ENCODE data around the gene ITPK1.

The ITPK1 gene

GRCh38 chr14:93084402-93084801, 31.3 kb downstream of the ITPK1 start:
- no peak overlapping the region for H3K4me2 ChIP-seq (ENCODE audit: insufficient read depth, low read length)
- H3K79me2 ChIP-seq (ENCODE audit: insufficient read depth, low read length): peaks cover 57% of the 10 kb centered on the region
- H4K20me1 ChIP-seq (ENCODE audit: insufficient read depth, low read length): peaks cover 84% of the 10 kb centered on the region
- ATAC-seq (ENCODE audit: insufficient read depth, low read depth) (no peak), DNase-seq (no peak)
- TF ChIP-seq CTCF (IDR thresholded peaks at IDR 0.05; ENCODE audit: borderline replicate concordance, extremely low read depth, low read length, poor library complexity, severe bottlenecking): no peak
- TF ChIP-seq EZH2 (IDR thresholded peaks at IDR 0.05; ENCODE audit: borderline replicate concordance, low read depth, low read length, severe bottlenecking): no peak
- H3K9ac ChIP-seq (ENCODE audit: low read depth, low read length): no peak overlapping the region
- no peaks in the 10 kb centered on the region for H3K36me3 ChIP-seq (ENCODE audit: insufficient read depth, low read length)
- no peak overlapping the region for H3K4me3 ChIP-seq (ENCODE audit: low read depth in 1 of 2, low read length in 2 of 2)
- peaks cover 2% of the 10 kb centered on the region; the same call in 1 of the 2 replicates for H3K4me1 ChIP-seq (ENCODE audit: insufficient read depth, low read length)
- H3K27me3 ChIP-seq (ENCODE audit: insufficient read depth, low read length, poor library complexity): no peaks in the 10 kb centered on the region
- no peak overlapping the region for H2AFZ ChIP-seq (ENCODE audit: low read depth, low read length)
- H3K9me3 ChIP-seq (ENCODE audit: insufficient read depth, low read length, severe bottlenecking): no peaks in the 10 kb centered on the region
- no peak overlapping the region for H3K27ac ChIP-seq (ENCODE audit: low read length)

DNA sequence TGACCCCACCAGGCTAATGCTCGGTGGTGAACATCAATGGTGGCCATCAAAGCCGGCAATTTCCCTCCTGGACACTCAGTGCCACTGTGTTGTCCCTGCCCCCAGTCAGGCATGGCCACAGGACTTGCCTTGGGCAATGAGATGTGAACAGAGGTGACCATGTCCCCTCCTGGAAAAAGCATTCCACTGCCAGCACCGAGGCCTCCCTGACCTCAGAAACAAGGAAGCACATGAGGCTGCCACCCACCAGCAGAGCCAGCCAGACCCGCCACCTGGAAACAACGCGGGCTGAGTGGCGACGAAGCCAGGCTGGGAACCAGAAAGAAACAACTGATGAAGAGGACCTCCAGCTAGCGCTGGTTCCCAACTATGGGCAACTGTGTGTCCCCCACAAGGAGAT, 31.8 kb downstream of the ITPK1 start:
- no peak overlapping the region for H3K4me2 ChIP-seq (ENCODE audit: insufficient read depth, low read length)
- no peak overlapping the region for H2AFZ ChIP-seq (ENCODE audit: low read depth, low read length)
- H3K27ac ChIP-seq (ENCODE audit: low read length): no peak overlapping the region
- TF ChIP-seq CTCF (IDR thresholded peaks at IDR 0.05; ENCODE audit: borderline replicate concordance, extremely low read depth, low read length, poor library complexity, severe bottlenecking): no peak
- no peak for TF ChIP-seq EZH2 (IDR thresholded peaks at IDR 0.05; ENCODE audit: borderline replicate concordance, low read depth, low read length, severe bottlenecking)
- no peaks in the 10 kb centered on the region for H3K36me3 ChIP-seq (ENCODE audit: insufficient read depth, low read length)
- peaks cover 59% of the 10 kb centered on the region for H3K79me2 ChIP-seq (ENCODE audit: insufficient read depth, low read length)
- ATAC-seq (ENCODE audit: insufficient read depth, low read depth): no peak
- no peaks in the 10 kb centered on the region for H3K9me3 ChIP-seq (ENCODE audit: insufficient read depth, low read length, severe bottlenecking)
- H3K4me3 ChIP-seq (ENCODE audit: low read depth in 1 of 2, low read length in 2 of 2): no peak overlapping the region
- peaks cover 2% of the 10 kb centered on the region; the same call in 1 of the 2 replicates for H3K4me1 ChIP-seq (ENCODE audit: insufficient read depth, low read length)
- H3K9ac ChIP-seq (ENCODE audit: low read depth, low read length): no peak overlapping the region
- H4K20me1 ChIP-seq (ENCODE audit: insufficient read depth, low read length): peaks cover 84% of the 10 kb centered on the region
- no peak for DNase-seq
- no peaks in the 10 kb centered on the region for H3K27me3 ChIP-seq (ENCODE audit: insufficient read depth, low read length, poor library complexity)

DNA sequence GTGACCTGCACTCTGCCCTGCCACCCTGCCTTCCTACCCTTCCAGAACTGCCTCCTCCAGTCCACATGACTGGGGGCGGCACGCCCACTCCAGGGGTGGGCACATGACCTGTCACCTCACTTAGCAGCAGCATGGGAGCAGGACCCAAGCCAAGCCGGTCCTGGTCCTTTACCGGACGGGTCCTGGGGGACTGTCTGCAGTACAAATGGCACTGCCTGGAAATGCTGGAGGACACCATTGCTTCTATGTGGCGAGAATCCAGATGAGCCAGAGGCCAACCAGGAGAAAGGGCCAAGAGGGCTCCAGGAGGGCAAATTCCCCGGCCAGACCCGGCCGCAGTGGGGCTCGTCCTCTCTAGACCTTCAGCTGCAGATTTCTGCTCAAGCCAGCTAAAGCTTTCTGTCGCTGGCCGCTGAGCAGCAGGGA, 33.1 kb downstream of the ITPK1 start:
- no peak overlapping the region for H3K27ac ChIP-seq (ENCODE audit: low read length)
- H2AFZ ChIP-seq (ENCODE audit: low read depth, low read length): no peak overlapping the region
- no peaks in the 10 kb centered on the region for H3K36me3 ChIP-seq (ENCODE audit: insufficient read depth, low read length)
- H4K20me1 ChIP-seq (ENCODE audit: insufficient read depth, low read length): peaks cover 84% of the 10 kb centered on the region
- H3K4me1 ChIP-seq (ENCODE audit: insufficient read depth, low read length): peaks cover 2% of the 10 kb centered on the region; the same call in 1 of the 2 replicates
- no peak for TF ChIP-seq CTCF (IDR thresholded peaks at IDR 0.05; ENCODE audit: borderline replicate concordance, extremely low read depth, low read length, poor library complexity, severe bottlenecking)
- TF ChIP-seq EZH2 (IDR thresholded peaks at IDR 0.05; ENCODE audit: borderline replicate concordance, low read depth, low read length, severe bottlenecking): no peak
- no peaks in the 10 kb centered on the region for H3K27me3 ChIP-seq (ENCODE audit: insufficient read depth, low read length, poor library complexity)
- no peak overlapping the region for H3K4me3 ChIP-seq (ENCODE audit: low read depth in 1 of 2, low read length in 2 of 2)
- no peak overlapping the region for H3K9ac ChIP-seq (ENCODE audit: low read depth, low read length)
- DNase-seq (no peak), ATAC-seq (ENCODE audit: insufficient read depth, low read depth) (no peak)
- H3K4me2 ChIP-seq (ENCODE audit: insufficient read depth, low read length): no peak overlapping the region
- H3K9me3 ChIP-seq (ENCODE audit: insufficient read depth, low read length, severe bottlenecking): no peaks in the 10 kb centered on the region
- H3K79me2 ChIP-seq (ENCODE audit: insufficient read depth, low read length): peaks cover 59% of the 10 kb centered on the region

Data from DND-41 (cell line).